Measurements from ENCODE around the gene FOXJ1. TPM values are rescaled to one million over a fixed set of nuclear protein-coding genes. Genes with fewer than 3 reads are reported as not detected.

FOXJ1 gene
- total and polyA plus RNA-seq, 9 donors = 0.23 to 168 (median 5.8) TPM; not detected in 2

GRCh38 chr17:76130473-76130872, 10.6 kb downstream of the FOXJ1 start:
- Histone ChIP-seq H3K4me1 (ENCODE audit: insufficient read depth) (no peaks in the 10 kb centered on the region), H3K4me3 (no peak overlapping the region), H3K9me3 (no peaks in the 10 kb centered on the region), H3K27ac (no peak overlapping the region), H3K27me3 (no peaks in the 10 kb centered on the region), H3K36me3 (no peaks in the 10 kb centered on the region)
- WGBS, 3 donors = 51 to 71% (median 61%) methylated on average over 12 to 13 of the region's 13 CpGs
- DNase-seq = no peak
- intact Hi-C loops (cut with DNase I) = no loop called here
- no peak for TF ChIP-seq CTCF (IDR thresholded peaks at IDR 0.05)
- TF ChIP-seq POLR2A (IDR thresholded peaks at IDR 0.05) = no peak
- no peak for TF ChIP-seq EP300 (IDR thresholded peaks at IDR 0.05)

DNA sequence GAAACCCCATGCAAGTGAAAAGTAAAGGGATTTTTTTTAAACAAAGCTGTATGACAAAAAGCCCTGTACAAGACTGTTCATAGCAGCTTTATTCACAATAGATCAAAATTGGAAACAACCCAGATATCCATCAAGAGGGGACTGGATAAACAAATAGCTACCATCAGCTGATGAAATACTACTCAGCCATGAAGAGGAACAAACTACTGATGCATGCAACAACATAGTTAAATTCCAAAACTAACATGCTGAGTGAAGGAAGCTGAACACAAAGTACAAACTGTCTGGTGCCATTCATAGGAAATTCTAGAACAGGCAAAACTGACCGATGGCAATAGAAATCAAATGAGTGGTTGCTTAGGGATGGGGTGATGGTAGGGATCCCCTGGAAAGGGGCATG, 15.1 kb downstream of the FOXJ1 start:
- 92 to 100% (median 95%) methylated on average over 1 of the region's 1 CpG for WGBS, 3 donors
- Histone ChIP-seq H3K4me3 (no peak overlapping the region), H3K9me3 (no peaks in the 10 kb centered on the region), H3K36me3 (no peaks in the 10 kb centered on the region), H3K27me3 (no peaks in the 10 kb centered on the region), H3K4me1 (ENCODE audit: insufficient read depth) (peaks cover 2% of the 10 kb centered on the region), H3K27ac (no peak overlapping the region)
- DNase-seq = no peak
- no peak for TF ChIP-seq EP300 (IDR thresholded peaks at IDR 0.05)
- TF ChIP-seq CTCF (IDR thresholded peaks at IDR 0.05) = no peak
- no peak for TF ChIP-seq POLR2A (IDR thresholded peaks at IDR 0.05)
- intact Hi-C loops (cut with DNase I) = loop anchor here in 1 of 4 donors (10.0 kb wide), 1 partner anchor 59 kb away; no protein-coding TSS in a partner anchor

GRCh38 chr17:76125391-76125675, 15.7 kb downstream of the FOXJ1 start:
- no peaks in the 10 kb centered on the region for H3K36me3 ChIP-seq
- intact Hi-C loops (cut with DNase I) = loop anchor here in 1 of 4 donors (10.0 kb wide), 1 partner anchor 59 kb away; no protein-coding TSS in a partner anchor
- H3K27ac ChIP-seq = no peak overlapping the region
- WGBS, 3 donors = 87 to 91% (median 87%) methylated on average over 5 of the region's 5 CpGs
- no peak for TF ChIP-seq POLR2A (IDR thresholded peaks at IDR 0.05)
- no peak for DNase-seq
- no peak overlapping the region for H3K4me3 ChIP-seq
- no peaks in the 10 kb centered on the region for H3K27me3 ChIP-seq
- peaks cover 2% of the 10 kb centered on the region for H3K4me1 ChIP-seq (ENCODE audit: insufficient read depth)
- H3K9me3 ChIP-seq = no peaks in the 10 kb centered on the region

DNA sequence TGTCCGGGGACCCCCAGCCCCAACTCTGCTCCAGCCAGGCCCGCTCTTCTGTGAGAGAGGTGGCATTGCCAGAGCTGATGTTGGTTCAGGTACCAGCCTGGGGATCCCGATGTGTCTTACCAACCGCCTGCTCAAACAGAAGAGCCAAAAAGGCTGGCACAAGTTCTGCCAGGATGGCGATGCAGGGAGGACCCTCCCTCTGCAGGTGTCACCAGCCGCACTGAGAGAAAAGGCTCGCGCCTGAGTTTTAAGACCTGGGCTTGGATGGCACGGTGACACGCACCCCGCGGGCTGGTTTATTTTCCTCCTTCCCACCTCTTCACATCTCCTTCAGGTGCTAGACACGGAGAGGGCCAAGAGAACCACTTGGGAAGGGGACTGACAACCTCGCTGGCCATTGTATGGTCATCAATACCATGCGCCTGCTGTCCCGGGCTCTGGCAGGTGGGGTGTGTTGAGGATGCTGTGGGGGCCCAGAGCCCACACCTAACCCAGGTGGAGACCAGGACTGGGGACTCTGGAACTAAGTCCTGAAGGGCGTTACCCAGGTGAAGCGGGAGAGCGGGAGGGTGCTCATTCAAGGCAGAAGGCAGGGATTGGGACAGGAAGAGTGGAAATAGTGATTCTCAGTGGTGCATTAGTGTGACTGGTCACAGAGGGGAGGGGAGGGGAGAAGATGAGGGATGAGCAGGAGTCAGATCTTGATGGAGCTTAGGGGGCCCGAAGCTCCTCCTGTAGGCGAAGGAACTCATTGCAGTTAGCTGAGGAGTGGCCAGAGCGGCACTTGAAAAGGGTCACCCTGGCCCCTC, 16.3 kb downstream of the FOXJ1 start:
- H3K27me3 ChIP-seq = no peaks in the 10 kb centered on the region
- H3K27ac ChIP-seq = no peak overlapping the region
- no peaks in the 10 kb centered on the region for H3K9me3 ChIP-seq
- WGBS, 3 donors = 84 to 85% (median 85%) methylated on average over 21 to 22 of the region's 22 CpGs
- H3K4me3 ChIP-seq = no peak overlapping the region
- TF ChIP-seq CTCF (IDR thresholded peaks at IDR 0.05) (no peak), POLR2A (IDR thresholded peaks at IDR 0.05) (no peak), EP300 (IDR thresholded peaks at IDR 0.05) (no peak)
- no peaks in the 10 kb centered on the region for H3K36me3 ChIP-seq
- DNase-seq = no peak
- intact Hi-C loops (cut with DNase I) = loop anchor here in 2 of 4 donors (5.0 to 10.0 kb wide), 4 partner anchors 58 to 173 kb away; no protein-coding TSS in a partner anchor
- peaks cover 2% of the 10 kb centered on the region for H3K4me1 ChIP-seq (ENCODE audit: insufficient read depth)

Data from ovary (tissue), 9 donors.